Thyroid gland (tissue), 4 donors: Measurements from ENCODE around the gene FMC1.

Source experiments
- POLR2A ChIP-seq, 2 donors: fragments of 450-650 bp; IDR thresholded peaks; one replicate each; pipeline ENCODE4 v1.6.1; 2017; ENCODE audit warnings: antibody characterized with exemption in 2 of 2, mild to moderate bottlenecking in 2 of 2, moderate library complexity in 1 of 2
- TF ChIP-seq, protein P1 (sequence below), 6 experiments: fragments of 200-600 bp in 3 of 6; fragments of 450-650 bp in 3 of 6; sonication (generic) in 3 of 6; IDR thresholded peaks; one replicate each; pipeline ENCODE4 v1.5.1; 2016 to 2019; ENCODE audit warnings: antibody characterized with exemption in 6 of 6, mild to moderate bottlenecking in 2 of 6, inconsistent platforms in 1 of 6, moderate library complexity in 1 of 6

DNA sequence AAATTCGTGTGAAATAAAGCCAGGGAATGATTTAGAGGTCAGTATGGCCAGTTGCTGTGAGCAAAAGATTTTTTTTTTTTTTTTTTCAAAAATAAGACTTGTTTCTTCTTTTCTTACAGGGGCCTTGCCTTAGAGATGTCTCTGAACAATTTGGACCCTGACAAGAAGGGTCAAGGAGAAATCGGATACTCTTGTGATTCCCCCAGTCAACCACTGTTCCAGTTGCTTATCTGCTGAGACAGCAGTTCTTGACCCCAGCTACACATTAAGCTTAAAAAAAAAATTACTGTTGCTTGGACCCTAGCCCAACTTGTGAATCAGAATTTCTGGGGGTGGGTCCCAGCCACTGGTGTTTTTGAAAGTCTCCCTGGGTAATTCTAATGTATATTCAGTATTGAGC is 12.0 kb upstream of the FMC1 start:
- TF ChIP-seq, protein P1, sequence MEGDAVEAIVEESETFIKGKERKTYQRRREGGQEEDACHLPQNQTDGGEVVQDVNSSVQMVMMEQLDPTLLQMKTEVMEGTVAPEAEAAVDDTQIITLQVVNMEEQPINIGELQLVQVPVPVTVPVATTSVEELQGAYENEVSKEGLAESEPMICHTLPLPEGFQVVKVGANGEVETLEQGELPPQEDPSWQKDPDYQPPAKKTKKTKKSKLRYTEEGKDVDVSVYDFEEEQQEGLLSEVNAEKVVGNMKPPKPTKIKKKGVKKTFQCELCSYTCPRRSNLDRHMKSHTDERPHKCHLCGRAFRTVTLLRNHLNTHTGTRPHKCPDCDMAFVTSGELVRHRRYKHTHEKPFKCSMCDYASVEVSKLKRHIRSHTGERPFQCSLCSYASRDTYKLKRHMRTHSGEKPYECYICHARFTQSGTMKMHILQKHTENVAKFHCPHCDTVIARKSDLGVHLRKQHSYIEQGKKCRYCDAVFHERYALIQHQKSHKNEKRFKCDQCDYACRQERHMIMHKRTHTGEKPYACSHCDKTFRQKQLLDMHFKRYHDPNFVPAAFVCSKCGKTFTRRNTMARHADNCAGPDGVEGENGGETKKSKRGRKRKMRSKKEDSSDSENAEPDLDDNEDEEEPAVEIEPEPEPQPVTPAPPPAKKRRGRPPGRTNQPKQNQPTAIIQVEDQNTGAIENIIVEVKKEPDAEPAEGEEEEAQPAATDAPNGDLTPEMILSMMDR (IDR thresholded peaks at IDR 0.05), result no peak
- TF ChIP-seq POLR2A (IDR thresholded peaks at IDR 0.05), result no peak
